ENCODE measurements around the gene PCDHA3. TPM values are rescaled to one million over a fixed set of nuclear protein-coding genes. Genes with fewer than 3 reads are reported as not detected.

The PCDHA3 gene
- total and polyA plus RNA-seq, 2 of the 4 experiments (the other 2 are of a cell fraction): under 0.01 to 0.03 TPM

DNA sequence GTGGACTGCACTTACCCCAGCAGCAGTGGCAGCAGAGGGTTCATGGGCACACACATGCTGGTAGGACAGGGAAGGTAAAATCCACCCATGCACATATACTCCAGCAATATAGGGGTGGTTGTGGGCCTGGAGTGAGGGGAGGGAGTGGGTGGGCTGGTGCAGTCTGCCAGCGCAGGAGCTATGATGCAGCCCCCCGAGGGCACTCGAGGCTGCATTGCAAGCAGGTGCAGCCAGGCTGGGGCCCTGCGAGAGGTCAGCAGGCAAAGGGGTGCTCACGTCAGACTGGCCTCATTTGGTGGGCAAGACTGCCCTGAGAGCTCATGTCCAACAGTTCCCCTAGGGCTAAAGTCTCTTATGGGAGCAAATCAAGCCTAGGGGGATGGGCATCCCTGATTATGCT is 47.3 kb upstream of the PCDHA3 start:
- Histone ChIP-seq H4K20me1 (ENCODE audit: insufficient read depth, low read length) (no peaks in the 10 kb centered on the region), H2BK15ac (ENCODE audit: low read depth, low read length) (no peak overlapping the region), H2BK120ac (ENCODE audit: low read depth, low read length) (no peak overlapping the region), H3K9ac (ENCODE audit: low read depth, low read length) (no peak overlapping the region), H3K36me3 (ENCODE audit: control insufficient read depth, insufficient read depth, low read length) (no peaks in the 10 kb centered on the region), H4K8ac (ENCODE audit: low read depth in 2 of 2, low read length in 2 of 2) (no peak overlapping the region), H3K23ac (ENCODE audit: low read depth, low read length) (no peak overlapping the region), H3K9me1 (ENCODE audit: insufficient read depth, low read length) (no peaks in the 10 kb centered on the region), H3K14ac (replicated peaks; ENCODE audit: low read depth, low read length) (no peak overlapping the region), H3K4me3 (ENCODE audit: insufficient read depth, low read depth, low read length) (no peak overlapping the region), H3K4me2 (ENCODE audit: low read depth, low read length) (no peak overlapping the region), H3K27ac (ENCODE audit: insufficient read depth, low read length) (no peak overlapping the region), H3K27me3 (ENCODE audit: control insufficient read depth, insufficient read depth, low read length) (no peaks in the 10 kb centered on the region), H3K4me1 (ENCODE audit: control insufficient read depth, insufficient read depth, low read length) (no peaks in the 10 kb centered on the region), H2AK5ac (ENCODE audit: low read depth, low read length) (no peak overlapping the region), H2BK5ac (ENCODE audit: low read depth, low read length, poor library complexity, severe bottlenecking) (no peak overlapping the region), H2BK20ac (ENCODE audit: low read depth, low read length) (no peak overlapping the region), H4K5ac (ENCODE audit: low read depth, low read length) (no peak overlapping the region), H2AFZ (replicated peaks; ENCODE audit: low read length, poor library complexity) (no peak overlapping the region), H4K91ac (ENCODE audit: insufficient read depth, low read depth, low read length) (no peak overlapping the region), H3K79me1 (ENCODE audit: low read depth in 1 of 2, low read length in 2 of 2) (no peaks in the 10 kb centered on the region), H3K9me3 (ENCODE audit: control insufficient read depth, insufficient read depth, low read length) (peaks cover 14% of the 10 kb centered on the region), H3K4ac (ENCODE audit: low read depth, low read length) (no peak overlapping the region), H2AK9ac (replicated peaks; ENCODE audit: low read depth, low read length, poor library complexity) (no peak overlapping the region), H3K18ac (ENCODE audit: low read depth, low read length) (no peak overlapping the region), H3K56ac (ENCODE audit: extremely low read depth, insufficient read depth, low read length) (no peak overlapping the region)
- DNase-seq: no peak
- WGBS, 2 experiments (ENCODE audit: extremely low coverage in 2 of 2, insufficient read length in 1 of 2): 76% methylated on average over 3 of the region's 5 CpGs; no CpG with 5 or more reads in 1 of the 2 experiments
- in situ Hi-C loops (cut with MboI; ENCODE audit: low sequenced_read_pairs) (no loop called here), intact Hi-C loops (cut with micrococcal nuclease) (no loop called here), dilution Hi-C loops (cut with HindIII; ENCODE audit: low sequenced_read_pairs, unreplicated experiment) (no loop called here)
- ChIA-PET POLR2A (ENCODE audit: unreplicated experiment) (no interaction called here), CTCF (no interaction called here)
- no peak for ATAC-seq (ENCODE audit: low read depth)
- no TSS peak for BruUV-seq (replicated peaks)
- TF ChIP-seq RAD21 (IDR thresholded peaks at IDR 0.05; ENCODE audit: low read length): no peak
- TF ChIP-seq FOS (IDR thresholded peaks at IDR 0.05; ENCODE audit: low read depth, low read length): no peak

Measured in IMR-90 (cell line).